ENCODE data around the gene PKD2. TPM values are rescaled to one million over a fixed set of nuclear protein-coding genes. Genes with fewer than 3 reads are reported as not detected.

PKD2 gene
- total RNA-seq, 1 experiment from 2014 or later, result 21.4 TPM

GRCh38 chr4:87961993-87962392 lies 45.4 kb upstream of the PKD2 start:
- H3K27ac Mint-ChIP-seq, result no peak overlapping the region
- no peaks in the 10 kb centered on the region for H3K36me3 Mint-ChIP-seq
- TF ChIP-seq MLX (CRISPR knock-in tag; IDR thresholded peaks at IDR 0.05) (no peak), GRHL2 (CRISPR knock-in tag; IDR thresholded peaks at IDR 0.05; ENCODE audit: insufficient replicate concordance, severe bottlenecking) (no peak), ARID4B (CRISPR knock-in tag; IDR thresholded peaks at IDR 0.05; ENCODE audit: borderline replicate concordance) (no peak), FOXJ3 (CRISPR knock-in tag; IDR thresholded peaks at IDR 0.05; ENCODE audit: borderline replicate concordance) (no peak), CTCF (IDR thresholded peaks at IDR 0.05) (no peak), FOXP4 (CRISPR knock-in tag; IDR thresholded peaks at IDR 0.05) (no peak), HMGXB4 (CRISPR knock-in tag; IDR thresholded peaks at IDR 0.05) (no peak), ATF1 (CRISPR knock-in tag; IDR thresholded peaks at IDR 0.05) (no peak), FOXK1 (CRISPR knock-in tag; IDR thresholded peaks at IDR 0.05) (no peak), TEAD4 (CRISPR knock-in tag; IDR thresholded peaks at IDR 0.05) (no peak), PRRX2 (CRISPR knock-in tag; IDR thresholded peaks at IDR 0.05) (no peak), ATF2 (CRISPR knock-in tag; IDR thresholded peaks at IDR 0.05; ENCODE audit: borderline replicate concordance, low read depth) (no peak), ZNF317 (CRISPR knock-in tag; IDR thresholded peaks at IDR 0.05; ENCODE audit: borderline replicate concordance, low read depth) (no peak), ZNF263 (CRISPR knock-in tag; IDR thresholded peaks at IDR 0.05; ENCODE audit: low read depth) (no peak), CBFB (CRISPR knock-in tag; IDR thresholded peaks at IDR 0.05; ENCODE audit: low read depth) (no peak), ZBTB21 (CRISPR knock-in tag; IDR thresholded peaks at IDR 0.05; ENCODE audit: borderline replicate concordance) (no peak), CREB1 (CRISPR knock-in tag; IDR thresholded peaks at IDR 0.05) (no peak), MYBL2 (CRISPR knock-in tag; IDR thresholded peaks at IDR 0.05) (no peak), TEAD1 (CRISPR knock-in tag; IDR thresholded peaks at IDR 0.05) (no peak)
- H3K9me3 Mint-ChIP-seq, result no peaks in the 10 kb centered on the region
- ChIA-PET POLR2A (no interaction called here), CTCF (interaction anchor here (1.0 to 3.8 kb wide), 3 partner anchors 11 to 109 kb away, joined by 3 to 16 read pairs (median 3); no protein-coding TSS in a partner anchor)
- ATAC-seq, result no peak
- H3K4me1 Mint-ChIP-seq, result no peaks in the 10 kb centered on the region
- DNase-seq (ENCODE audit: low spot score), result no peak
- no peak overlapping the region for H3K4me3 Mint-ChIP-seq
- H3K27me3 Mint-ChIP-seq (ENCODE audit: low read depth), result peaks cover 9% of the 10 kb centered on the region
